Gastrocnemius medialis (tissue), 4 donors: ENCODE data around the gene SDCCAG8. TPM values are rescaled to one million over a fixed set of nuclear protein-coding genes. Genes with fewer than 3 reads are reported as not detected.

Source experiments
- ATAC-seq, 2 donors: fragments of 150-250 bp; one replicate each; pipeline ENCODE4 v1.9.1; 2016
- DNase-seq, 2 donors: peaks; one replicate each; pipeline ENCODE4 v3.0.0-alpha.2; 2019
- H3K27ac ChIP-seq, 4 donors: fragments of 200-600 bp; sonication (generic); 1 replicate in 1 of 4; 2 replicates in 3 of 4; pipeline ENCODE4 v1.5.1; 2016 to 2018; ENCODE audit warnings: mild to moderate bottlenecking in 2 of 4, moderate library complexity in 1 of 4
- H3K27me3 ChIP-seq, 3 donors: fragments of 200-600 bp; sonication (generic) in 2 of 3; 1 replicate in 1 of 3; 2 replicates in 2 of 3; pipeline versions ENCODE4 v1.5.1 to v1.6.0; 2016 to 2019; ENCODE audit warnings: mild to moderate bottlenecking in 1 of 3, moderate library complexity in 1 of 3
- H3K36me3 ChIP-seq, 2 donors: fragments of 200-600 bp; sonication (generic) in 1 of 2; one replicate each; pipeline ENCODE4 v1.5.1; 2017 to 2018
- H3K4me1 ChIP-seq, 2 donors: fragments of 200-600 bp; sonication (generic) in 1 of 2; one replicate each; pipeline ENCODE4 v1.5.1; 2016 to 2017; ENCODE audit warnings: mild to moderate bottlenecking in 2 of 2
- H3K4me3 ChIP-seq, 4 donors: fragments of 200-600 bp; sonication (generic) in 3 of 4; 1 replicate in 1 of 4; 2 replicates in 3 of 4; pipeline ENCODE4 v1.5.1; 2016 to 2019; ENCODE audit warnings: mild to moderate bottlenecking in 2 of 4
- H3K9me3 ChIP-seq, 3 donors: fragments of 200-600 bp; sonication (generic) in 2 of 3; 1 replicate in 1 of 3; 2 replicates in 2 of 3; pipeline ENCODE4 v1.5.1; 2016 to 2019
- CTCF ChIP-seq, 5 experiments: fragments of 450-650 bp in 3 of 5; fragments of 200-600 bp in 2 of 5; sonication (generic) in 2 of 5; IDR thresholded peaks in 4 of 5; conservative IDR thresholded peaks in 1 of 5; 1 replicate in 4 of 5; 2 replicates in 1 of 5; pipeline ENCODE4 v1.5.1; 2016 to 2019; ENCODE audit warnings: antibody characterized with exemption in 5 of 5, mild to moderate bottlenecking in 3 of 5, moderate library complexity in 3 of 5
- POLR2A ChIP-seq, 2 donors: fragments of 450-650 bp; IDR thresholded peaks; one replicate each; pipeline ENCODE4 v1.6.1; 2017; ENCODE audit warnings: antibody characterized with exemption in 2 of 2, mild to moderate bottlenecking in 2 of 2, moderate library complexity in 2 of 2
- in situ Hi-C, 4 donors: fragments of 200-750 bp; cut with MboI; loops; one replicate each; pipeline versions ENCODE4 v1.15.0 to v1.8.0; 2017; ENCODE audit warnings: low sequenced_read_pairs in 4 of 4
- intact Hi-C: fragments of 100-400 bp; cut with DNase I; formaldehyde crosslinking; loops from one replicate; pipeline ENCODE4 v1.15.1; 2023; ENCODE audit warnings: low total_unique reads
- total RNA-seq, 4 donors: library from RNA; depleted of rRNA; stranded (reverse); fragments of >200 nt; gene quantifications; one replicate each; pipeline versions ENCODE4 v1.1.0 to v1.2.3, GENCODE V29; 2016

Gene SDCCAG8
- total RNA-seq, 4 donors from 2014 or later = 12.3 to 33.9 (median 26.1) TPM

- no peak overlapping the region for H3K4me3 ChIP-seq
- no peak for ATAC-seq
- no peak for DNase-seq
- H3K27me3 ChIP-seq = no peaks in the 10 kb centered on the region
- H3K36me3 ChIP-seq = peaks cover 0 to 3% of the 10 kb centered on the region in 2 donors
- TF ChIP-seq POLR2A (IDR thresholded peaks at IDR 0.05) (no peak), CTCF (IDR thresholded peaks at IDR 0.05 in 4 of 5, conservative IDR thresholded peaks at IDR 0.05 in 1 of 5) (no peak)
- H3K4me1 ChIP-seq = no peaks in the 10 kb centered on the region
- in situ Hi-C loops (no loop called here), intact Hi-C loops (no loop called here)
- no peak overlapping the region for H3K27ac ChIP-seq
- H3K9me3 ChIP-seq = no peaks in the 10 kb centered on the region
These were observed 233.3 kb downstream of the SDCCAG8 start for GRCh38 chr1:243489158-243489527.

GRCh38 chr1:243489681-243490546, 234.1 kb downstream of the SDCCAG8 start:
- ATAC-seq (no peak), DNase-seq (no peak)
- Histone ChIP-seq H3K27me3 (no peaks in the 10 kb centered on the region), H3K36me3 (peaks cover 0 to 3% of the 10 kb centered on the region in 2 donors), H3K27ac (no peak overlapping the region), H3K4me1 (no peaks in the 10 kb centered on the region), H3K4me3 (no peak overlapping the region), H3K9me3 (no peaks in the 10 kb centered on the region)
- TF ChIP-seq CTCF (IDR thresholded peaks at IDR 0.05 in 4 of 5, conservative IDR thresholded peaks at IDR 0.05 in 1 of 5) (no peak), POLR2A (IDR thresholded peaks at IDR 0.05) (no peak)
- intact Hi-C loops = no loop called here
- in situ Hi-C loops = no loop called here

GRCh38 chr1:243490748-243491686, 235.2 kb downstream of the SDCCAG8 start:
- TF ChIP-seq CTCF (IDR thresholded peaks at IDR 0.05 in 4 of 5, conservative IDR thresholded peaks at IDR 0.05 in 1 of 5) = no peak
- no peak for TF ChIP-seq POLR2A (IDR thresholded peaks at IDR 0.05)
- no peaks in the 10 kb centered on the region for H3K9me3 ChIP-seq
- H3K4me1 ChIP-seq = peaks cover 5 to 10% of the 10 kb centered on the region in 2 donors
- peaks cover 0 to 3% of the 10 kb centered on the region in 2 donors for H3K36me3 ChIP-seq
- no peak overlapping the region for H3K27ac ChIP-seq
- in situ Hi-C loops (no loop called here), intact Hi-C loops (no loop called here)
- no peak for ATAC-seq
- DNase-seq = no peak
- no peaks in the 10 kb centered on the region for H3K27me3 ChIP-seq
- no peak overlapping the region for H3K4me3 ChIP-seq

GRCh38 chr1:243493156-243494129, 237.6 kb downstream of the SDCCAG8 start:
- Histone ChIP-seq H3K36me3 (peaks cover 0 to 3% of the 10 kb centered on the region in 2 donors), H3K27ac (no peak overlapping the region), H3K9me3 (no peaks in the 10 kb centered on the region), H3K4me1 (peaks cover 8 to 13% of the 10 kb centered on the region in 2 donors), H3K4me3 (no peak overlapping the region), H3K27me3 (no peaks in the 10 kb centered on the region)
- intact Hi-C loops = no loop called here
- no peak for DNase-seq
- TF ChIP-seq CTCF (IDR thresholded peaks at IDR 0.05 in 4 of 5, conservative IDR thresholded peaks at IDR 0.05 in 1 of 5) = no peak
- no peak for TF ChIP-seq POLR2A (IDR thresholded peaks at IDR 0.05)
- ATAC-seq = no peak
- in situ Hi-C loops = no loop called here
